Stimulated activated CD4-positive, alpha-beta T cell treated with anti-CD3 and anti-CD28 coated beads, Interleukin-4, amount 100 ng/mL, for 24 hours (primary cell): ENCODE measurements around the gene B3GNT2.
"Not testable (repeated sequence)": the region's sequence is repeated elsewhere in the genome, so short reads cannot be mapped to it uniquely, and the experiment has no call there.

Source experiments
- DNase-seq: peaks from one replicate; pipeline ENCODE4 v3.0.0-alpha.2; 2020

The B3GNT2 gene

GRCh38 chr2:62248226-62248625 lies 52.3 kb downstream of the B3GNT2 start:
- DNase-seq: no peak

GRCh38 chr2:62250239-62250638 lies 54.3 kb downstream of the B3GNT2 start:
- no peak for DNase-seq

GRCh38 chr2:62254424-62255266 lies 58.7 kb downstream of the B3GNT2 start:
- no peak for DNase-seq

GRCh38 chr2:62257466-62257865 lies 61.6 kb downstream of the B3GNT2 start:
- no peak for DNase-seq

GRCh38 chr2:62263076-62263715 lies 67.3 kb downstream of the B3GNT2 start:
- no peak for DNase-seq

- DNase-seq: no peak
These were observed 68.3 kb downstream of the B3GNT2 start for GRCh38 chr2:62264186-62264585.

GRCh38 chr2:62265106-62265505 lies 69.2 kb downstream of the B3GNT2 start:
- DNase-seq: no peak

- no peak for DNase-seq
These were observed 70.6 kb downstream of the B3GNT2 start for GRCh38 chr2:62266433-62267038.

GRCh38 chr2:62267696-62268095 lies 71.8 kb downstream of the B3GNT2 start:
- DNase-seq: no peak

GRCh38 chr2:62268681-62269188 lies 72.8 kb downstream of the B3GNT2 start:
- not testable (repeated sequence) for DNase-seq

- DNase-seq: no peak
These were observed 74.8 kb downstream of the B3GNT2 start for GRCh38 chr2:62270728-62271127.
